ENCODE measurements around the gene C2orf68.
"Not testable (repeated sequence)": the region's sequence is repeated elsewhere in the genome, so short reads cannot be mapped to it uniquely, and the experiment has no call there.

The C2orf68 gene

GRCh38 chr2:85579266-85579935 lies 32.5 kb downstream of the C2orf68 start:
- no peak for DNase-seq

- DNase-seq = no peak
These were observed 33.4 kb downstream of the C2orf68 start for GRCh38 chr2:85578243-85579180.

- DNase-seq = no peak
These were observed 34.3 kb downstream of the C2orf68 start, which contains the start of gene VAMP8 for GRCh38 chr2:85577386-85578242. VAMP8 (plus strand) TSS chr2:85577586; CDS start chr2:85577647, 61 bp downstream.

- DNase-seq = no peak
These were observed 34.8 kb downstream of the C2orf68 start for GRCh38 chr2:85577063-85577385.

- no peak for DNase-seq
These were observed 36.1 kb downstream of the C2orf68 start for GRCh38 chr2:85575739-85576138.

GRCh38 chr2:85566265-85566664 lies 45.6 kb downstream of the C2orf68 start:
- DNase-seq = no peak

- DNase-seq = no peak
These were observed 47.7 kb downstream of the C2orf68 start for GRCh38 chr2:85564144-85564563.

- peak; percentile 96 for DNase-seq
These were observed 50.3 kb downstream of the C2orf68 start, which contains the start of gene GGCX for GRCh38 chr2:85561280-85562212. GGCX (minus strand) TSS chr2:85561493; CDS start chr2:85561428, 65 bp downstream.

GRCh38 chr2:85560812-85561279 lies 51.0 kb downstream of the C2orf68 start:
- no peak for DNase-seq

GRCh38 chr2:85560403-85560726 lies 51.5 kb downstream of the C2orf68 start:
- not testable (repeated sequence) for DNase-seq

GRCh38 chr2:85558160-85558559 lies 53.7 kb downstream of the C2orf68 start:
- DNase-seq = no peak

GRCh38 chr2:85557130-85557529 lies 54.7 kb downstream of the C2orf68 start:
- no peak for DNase-seq

Measured in left hindlimb (tissue), 1 donor.